H1 (cell line): Measurements from ENCODE around the gene OPN3.

Experiments used
- ASH2L ChIP-seq: fragments of 200-600, 300-600 bp; sonication (generic); IDR thresholded peaks from one replicate; pipeline ENCODE4 v1.7.1; 2017; ENCODE audit warnings: low read length
- BRCA1 ChIP-seq: IDR thresholded peaks from 2 replicates; pipeline ENCODE4 v1.6.1; 2012; ENCODE audit warnings: low read depth, low read length, improper control_type of control experiment
- CHD1 ChIP-seq: IDR thresholded peaks from 2 replicates; pipeline ENCODE4 v1.6.1; 2012; ENCODE audit warnings: low read depth, low read length, improper control_type of control experiment
- CTCF ChIP-seq, 3 experiments: IDR thresholded peaks; 1 replicate in 2 of 3; 2 replicates in 1 of 3; pipeline versions ENCODE4 v1.5.1 to v1.6.1; 2011; ENCODE audit warnings: low read length in 3 of 3, mild to moderate bottlenecking in 3 of 3, inconsistent platforms in 2 of 3, low read depth in 1 of 3, moderate library complexity in 1 of 3; ENCODE audit not compliant: insufficient read depth in 1 of 3; ENCODE audit errors: control extremely low read depth in 1 of 3
- HDAC6 ChIP-seq: IDR thresholded peaks from one replicate; pipeline ENCODE4 v1.7.1; 2012; ENCODE audit warnings: low read depth, mild to moderate bottlenecking, inconsistent platforms, low read length, moderate library complexity
- JUND ChIP-seq: IDR thresholded peaks from 2 replicates; pipeline ENCODE4 v1.6.1; 2011; ENCODE audit warnings: mild to moderate bottlenecking, improper control_type of control experiment, low read length
- PHF8 ChIP-seq: fragments of 200-600 bp; sonication (generic); conservative IDR thresholded peaks from 2 replicates; pipeline ENCODE4 v1.7.1; 2012; ENCODE audit warnings: low read depth, mild to moderate bottlenecking, inconsistent platforms, low read length, moderate library complexity
- RFX5 ChIP-seq: IDR thresholded peaks from 2 replicates; pipeline ENCODE4 v1.6.1; 2011; ENCODE audit warnings: low read depth, low read length, improper control_type of control experiment, borderline replicate concordance
- SIRT6 ChIP-seq: IDR thresholded peaks from one replicate; pipeline ENCODE4 v1.7.1; 2012; ENCODE audit warnings: low read length, inconsistent platforms
- SRF ChIP-seq: IDR thresholded peaks from 2 replicates; pipeline ENCODE4 v1.6.1; 2011; ENCODE audit warnings: mild to moderate bottlenecking, low read depth, low read length, moderate library complexity
- TAF1 ChIP-seq: IDR thresholded peaks from 2 replicates; pipeline ENCODE4 v1.6.1; 2011; ENCODE audit warnings: mild to moderate bottlenecking, low read depth, low read length

GRCh38 chr1:241551759-241552638 lies 88.2 kb downstream of the OPN3 start:
- TF ChIP-seq ASH2L = no peak
- no peak for TF ChIP-seq HDAC6
- no peak for TF ChIP-seq SRF
- TF ChIP-seq PHF8 = no peak
- no peak for TF ChIP-seq CTCF (IDR thresholded peaks at IDR 0.05; ENCODE audit: control extremely low read depth in 1 of 3, insufficient read depth in 1 of 3, low read depth in 1 of 3, low read length in 3 of 3)
- TF ChIP-seq CHD1 = no peak
- TF ChIP-seq BRCA1 = no peak
- no peak for TF ChIP-seq TAF1
- TF ChIP-seq RFX5 = no peak
- no peak for TF ChIP-seq JUND
- no peak for TF ChIP-seq SIRT6
